ENCODE results near the gene NSG1. TPM values are rescaled to one million over a fixed set of nuclear protein-coding genes. Genes with fewer than 3 reads are reported as not detected.
A peak's percentile ranks its signal among the peaks of the same experiment; 100 is the strongest.

The NSG1 gene
- total and polyA plus RNA-seq, 2 of the 4 experiments (the other 2 are of a cell fraction) = 0.72 to 1.6 TPM

GRCh38 chr4:4456816-4457578 is 70.1 kb downstream of the NSG1 start:
- Histone ChIP-seq H3K4me1 (ENCODE audit: control insufficient read depth, insufficient read depth, low read length) (peaks cover 10% of the 10 kb centered on the region), H2BK15ac (ENCODE audit: low read depth, low read length) (no peak overlapping the region), H3K9me3 (ENCODE audit: control insufficient read depth, insufficient read depth, low read length) (no peaks in the 10 kb centered on the region), H2AK5ac (ENCODE audit: low read depth, low read length) (no peak overlapping the region), H3K14ac (replicated peaks; ENCODE audit: low read depth, low read length) (no peak overlapping the region), H4K91ac (ENCODE audit: insufficient read depth, low read depth, low read length) (no peak overlapping the region; the same call in 1 of the 2 replicates), H3K27me3 (ENCODE audit: control insufficient read depth, insufficient read depth, low read length) (no peaks in the 10 kb centered on the region), H2AK9ac (replicated peaks; ENCODE audit: low read depth, low read length, poor library complexity) (no peak overlapping the region), H3K23ac (ENCODE audit: low read depth, low read length) (no peak overlapping the region), H2BK120ac (ENCODE audit: low read depth, low read length) (no peak overlapping the region), H3K9me1 (ENCODE audit: insufficient read depth, low read length) (peaks cover 18% of the 10 kb centered on the region), H3K56ac (ENCODE audit: extremely low read depth, insufficient read depth, low read length) (no peak overlapping the region), H2BK5ac (ENCODE audit: low read depth, low read length, poor library complexity, severe bottlenecking) (no peak overlapping the region), H4K5ac (ENCODE audit: low read depth, low read length) (no peak overlapping the region), H3K36me3 (ENCODE audit: control insufficient read depth, insufficient read depth, low read length) (peaks cover 28% of the 10 kb centered on the region), H3K27ac (ENCODE audit: insufficient read depth, low read length) (peak overlapping the region; percentile 40; the same call in 1 of the 2 replicates), H3K18ac (ENCODE audit: low read depth, low read length) (no peak overlapping the region), H2AFZ (replicated peaks; ENCODE audit: low read length, poor library complexity) (no peak overlapping the region), H3K9ac (ENCODE audit: low read depth, low read length) (no peak overlapping the region), H3K4ac (ENCODE audit: low read depth, low read length) (no peak overlapping the region), H4K20me1 (ENCODE audit: insufficient read depth, low read length) (no peaks in the 10 kb centered on the region), H3K79me1 (ENCODE audit: low read depth in 1 of 2, low read length in 2 of 2) (peaks cover 18 to 25% of the 10 kb centered on the region in 2 experiments), H3K4me2 (ENCODE audit: low read depth, low read length) (no peak overlapping the region), H4K8ac (ENCODE audit: low read depth in 2 of 2, low read length in 2 of 2) (no peak overlapping the region), H2BK20ac (ENCODE audit: low read depth, low read length) (no peak overlapping the region), H3K4me3 (ENCODE audit: insufficient read depth, low read depth, low read length) (no peak overlapping the region)
- dilution Hi-C loops (cut with HindIII; ENCODE audit: low sequenced_read_pairs, unreplicated experiment) = no loop called here
- ChIA-PET POLR2A (ENCODE audit: unreplicated experiment) (no interaction called here), CTCF (interaction anchor here (0.5 to 1.5 kb wide), 3 partner anchors 17 to 854 kb away, joined by 3 to 8 read pairs (median 3); no protein-coding TSS in a partner anchor)
- in situ Hi-C loops (cut with MboI; ENCODE audit: low sequenced_read_pairs) = no loop called here
- intact Hi-C loops (cut with micrococcal nuclease) = no loop called here
- no peak for DNase-seq
- TF ChIP-seq POLR2A (IDR thresholded peaks at IDR 0.05; ENCODE audit: low read depth, low read length) = no peak
- peak; percentile 56 for TF ChIP-seq CEBPB (IDR thresholded peaks at IDR 0.05; ENCODE audit: low read depth, low read length)
- no TSS peak for BruUV-seq (replicated peaks)
- no CpG with 5 or more reads among the region's 8 CpGs for WGBS, 2 experiments (ENCODE audit: extremely low coverage in 2 of 2, insufficient read length in 1 of 2)
- peak; percentile 15; the same call in 1 of the 2 replicates for ATAC-seq (ENCODE audit: low read depth)
